WTC11 (cell line): ENCODE measurements around the gene ZFP36L1. TPM values are rescaled to one million over a fixed set of nuclear protein-coding genes. Genes with fewer than 3 reads are reported as not detected.

ENCODE experiments used
- ATAC-seq: fragments of 200-7000 bp; cut with Tn5 transposase; 2 replicates; pipeline ENCODE4 v1.10.0; 2021; ENCODE audit warnings: mild to moderate bottlenecking, moderate library complexity
- CTCF ChIA-PET: fragments of 300-600 bp; sonication (Branson Sonifier 250); formaldehyde crosslinking; loops from one replicate; lab custom pipeline; 2021; ENCODE audit warnings: antibody characterized with exemption; lab: Charles Lee
- POLR2A ChIA-PET: fragments of 350-600 bp; sonication (Branson Sonifier 250); formaldehyde crosslinking; loops from one replicate; lab custom pipeline; 2021; ENCODE audit warnings: antibody characterized with exemption; lab: Charles Lee
- DNase-seq: peaks from one replicate; pipeline ENCODE4 v3.0.0; 2021; ENCODE audit warnings: low spot score
- H3K27ac Mint-ChIP-seq: 2 replicates; pipeline ENCODE4 v1.8.0; 2021; ENCODE audit warnings: mixed read lengths
- H3K27me3 Mint-ChIP-seq: 2 replicates; pipeline ENCODE4 v1.8.0; 2021; ENCODE audit warnings: low read depth, mild to moderate bottlenecking, moderate library complexity, mixed read lengths
- H3K36me3 Mint-ChIP-seq: 2 replicates; pipeline ENCODE4 v1.8.0; 2021; ENCODE audit warnings: mixed read lengths
- H3K4me1 Mint-ChIP-seq: 2 replicates; pipeline ENCODE4 v1.8.0; 2022; ENCODE audit warnings: mixed read lengths
- H3K4me3 Mint-ChIP-seq: 2 replicates; pipeline ENCODE4 v1.8.0; 2021; ENCODE audit warnings: mild to moderate bottlenecking, moderate library complexity, mixed read lengths
- H3K9me3 Mint-ChIP-seq: 2 replicates; pipeline ENCODE4 v1.8.0; 2021; ENCODE audit warnings: mixed read lengths
- ARID4B ChIP-seq: sonication (generic); formaldehyde crosslinking; IDR thresholded peaks from 2 replicates; pipeline ENCODE4 v1.8.0; 2023; ENCODE audit warnings: missing genetic modification reagents, mild to moderate bottlenecking, borderline replicate concordance
- ERG ChIP-seq: fragments of 250-450 bp; sonication (Bioruptor Pico); IDR thresholded peaks from 2 replicates; pipeline ENCODE4 v1.8.0; 2021; ENCODE audit warnings: mild to moderate bottlenecking
- ESRRA ChIP-seq: sonication (generic); formaldehyde crosslinking; IDR thresholded peaks from 2 replicates; pipeline ENCODE4 v1.8.1; 2022; ENCODE audit warnings: mild to moderate bottlenecking, missing genetic modification reagents, borderline replicate concordance
- FOXP4 ChIP-seq: sonication (generic); formaldehyde crosslinking; IDR thresholded peaks from 2 replicates; pipeline ENCODE4 v1.8.0; 2022; ENCODE audit warnings: mild to moderate bottlenecking, missing genetic modification reagents
- GRHL2 ChIP-seq: fragments of 250-450 bp; sonication (Bioruptor Pico); IDR thresholded peaks from 2 replicates; pipeline ENCODE4 v1.8.0; 2022; ENCODE audit warnings: mild to moderate bottlenecking, moderate library complexity; ENCODE audit not compliant: insufficient replicate concordance, severe bottlenecking
- JAZF1 ChIP-seq: fragments of 250-450 bp; sonication (Bioruptor Pico); IDR thresholded peaks from 2 replicates; pipeline ENCODE4 v1.9.0; 2021; ENCODE audit warnings: moderate library complexity, mild to moderate bottlenecking, inconsistent platforms
- KAT7 ChIP-seq: sonication (generic); formaldehyde crosslinking; IDR thresholded peaks from 2 replicates; pipeline ENCODE4 v1.8.1; 2023; ENCODE audit warnings: missing genetic modification reagents, mild to moderate bottlenecking, borderline replicate concordance
- MLX ChIP-seq: sonication (generic); formaldehyde crosslinking; IDR thresholded peaks from 2 replicates; pipeline ENCODE4 v1.8.1; 2023; ENCODE audit warnings: mild to moderate bottlenecking, missing genetic modification reagents, moderate library complexity
- NR1H2 ChIP-seq: sonication (generic); formaldehyde crosslinking; IDR thresholded peaks from 2 replicates; pipeline ENCODE4 v1.9.0; 2021; ENCODE audit warnings: mild to moderate bottlenecking, moderate library complexity, missing genetic modification reagents
- NR3C1 ChIP-seq: sonication (generic); formaldehyde crosslinking; conservative IDR thresholded peaks from 2 replicates; pipeline ENCODE4 v1.8.1; 2023; ENCODE audit warnings: low read depth, mild to moderate bottlenecking, missing genetic modification reagents
- TP53 ChIP-seq: sonication (generic); formaldehyde crosslinking; IDR thresholded peaks from 2 replicates; pipeline ENCODE4 v1.8.1; 2023; ENCODE audit warnings: mild to moderate bottlenecking, missing genetic modification reagents
- USF2 ChIP-seq: sonication (generic); formaldehyde crosslinking; IDR thresholded peaks from 2 replicates; pipeline ENCODE4 v1.8.1; 2023; ENCODE audit warnings: mild to moderate bottlenecking, missing genetic modification reagents, moderate library complexity
- ZMAT4 ChIP-seq: fragments of 250-450 bp; sonication (Bioruptor Pico); IDR thresholded peaks from 2 replicates; pipeline ENCODE4 v1.9.0; 2021; ENCODE audit warnings: mild to moderate bottlenecking
- ZNF263 ChIP-seq: sonication (generic); formaldehyde crosslinking; IDR thresholded peaks from 2 replicates; pipeline ENCODE4 v1.8.1; 2022; ENCODE audit warnings: low read depth, mild to moderate bottlenecking, moderate library complexity, missing genetic modification reagents
- ZNF317 ChIP-seq: sonication (generic); formaldehyde crosslinking; IDR thresholded peaks from 2 replicates; pipeline ENCODE4 v1.8.1; 2023; ENCODE audit warnings: low read depth, mild to moderate bottlenecking, moderate library complexity, missing genetic modification reagents, borderline replicate concordance
- ZNF423 ChIP-seq: fragments of 250-450 bp; sonication (Bioruptor Pico); IDR thresholded peaks from 2 replicates; pipeline ENCODE4 v2.1.2; 2022; ENCODE audit warnings: mild to moderate bottlenecking, moderate library complexity
- total RNA-seq: library from RNA; stranded (reverse); gene quantifications from 3 replicates; pipeline ENCODE4 v1.2.3, GENCODE V29; 2021

Gene ZFP36L1
- total RNA-seq, 1 experiment from 2014 or later: 132 TPM

GRCh38 chr14:68791902-68792677 lies 777 bp downstream of the ZFP36L1 start:
- no peak for DNase-seq
- H3K9me3 Mint-ChIP-seq: no peaks in the 10 kb centered on the region
- TF ChIP-seq ESRRA (CRISPR knock-in tag) (0 out of 2 replicates have a peak, but pooled peaks have one; percentile 18), ARID4B (CRISPR knock-in tag) (no peak), NR3C1 (0 out of 2 replicates have a peak, but pooled peaks have one; percentile 13), NR1H2 (no peak)
- TF ChIP-seq, all 79 proteins: peak for 2
- peak overlapping the region; percentile 99 for H3K27ac Mint-ChIP-seq
- ChIA-PET POLR2A (interaction anchor here (0.6 to 5.2 kb wide), 14 partner anchors 18 to 1179 kb away, joined by 3 to 67 read pairs (median 4); no protein-coding TSS in a partner anchor), CTCF (interaction anchor here (0.6 to 6.0 kb wide), 11 partner anchors 17 to 871 kb away, joined by 3 to 37 read pairs (median 4); no protein-coding TSS in a partner anchor)
- no peaks in the 10 kb centered on the region; the same call in 1 of the 2 replicates for H3K27me3 Mint-ChIP-seq
- peaks cover 47% of the 10 kb centered on the region for H3K4me1 Mint-ChIP-seq
- peaks cover 51% of the 10 kb centered on the region for H3K36me3 Mint-ChIP-seq
- ATAC-seq: no peak
- peak overlapping the region; percentile 98 for H3K4me3 Mint-ChIP-seq

GRCh38 chr14:68791078-68791901 lies 1.6 kb downstream of the ZFP36L1 start:
- ATAC-seq (no peak), DNase-seq (no peak)
- H3K4me3 Mint-ChIP-seq: peak overlapping the region; percentile 98
- peak overlapping the region; percentile 85 for H3K27ac Mint-ChIP-seq
- ChIA-PET CTCF (interaction anchor here (0.6 to 6.0 kb wide), 6 partner anchors 23 to 60 kb away, joined by 3 to 37 read pairs (median 8); no protein-coding TSS in a partner anchor), POLR2A (interaction anchor here (0.6 to 5.2 kb wide), 4 partner anchors 18 to 857 kb away, joined by 5 to 67 read pairs (median 6); no protein-coding TSS in a partner anchor)
- no peaks in the 10 kb centered on the region for H3K9me3 Mint-ChIP-seq
- H3K36me3 Mint-ChIP-seq: peaks cover 54% of the 10 kb centered on the region
- H3K27me3 Mint-ChIP-seq: no peaks in the 10 kb centered on the region; the same call in 1 of the 2 replicates
- H3K4me1 Mint-ChIP-seq: peaks cover 45% of the 10 kb centered on the region
- TF ChIP-seq ZNF423 (peak; percentile 80), ERG (CRISPR knock-in tag) (no peak), ZMAT4 (no peak), TP53 (CRISPR knock-in tag) (0 out of 2 replicates have a peak, but pooled peaks have one; percentile 23), JAZF1 (CRISPR knock-in tag) (no peak)
- TF ChIP-seq, all 79 proteins: peak for 2

- peak overlapping the region; percentile 85 for H3K27ac Mint-ChIP-seq
- no peak for DNase-seq
- H3K36me3 Mint-ChIP-seq: peaks cover 54% of the 10 kb centered on the region
- ChIA-PET POLR2A (interaction anchor here (1.1 to 5.2 kb wide), 3 partner anchors 10 to 25 kb away, joined by 3 to 67 read pairs (median 3); no protein-coding TSS in a partner anchor), CTCF (interaction anchor here (1.0 to 6.0 kb wide), 4 partner anchors 24 to 34 kb away, joined by 3 to 37 read pairs (median 14); no protein-coding TSS in a partner anchor)
- ATAC-seq: no peak
- peak overlapping the region; percentile 98 for H3K4me3 Mint-ChIP-seq
- no peaks in the 10 kb centered on the region for H3K9me3 Mint-ChIP-seq
- H3K4me1 Mint-ChIP-seq: peaks cover 44% of the 10 kb centered on the region
- no peaks in the 10 kb centered on the region; the same call in 1 of the 2 replicates for H3K27me3 Mint-ChIP-seq
- no peak for TF ChIP-seq GRHL2 (CRISPR knock-in tag)
- no peak for TF ChIP-seq USF2 (CRISPR knock-in tag)
- TF ChIP-seq FOXP4: no peak
- TF ChIP-seq KAT7 (CRISPR knock-in tag): no peak
- TF ChIP-seq ZNF317 (CRISPR knock-in tag): no peak
- no peak for TF ChIP-seq ZNF263 (CRISPR knock-in tag)
- TF ChIP-seq MLX (CRISPR knock-in tag): no peak
Measured at GRCh38 chr14:68790644-68791077, 2.2 kb downstream of the ZFP36L1 start.
